GM10266 (cell line): ENCODE data around the gene HS3ST4.
"Not testable (repeated sequence)": the region's sequence is repeated elsewhere in the genome, so short reads cannot be mapped to it uniquely, and the experiment has no call there.

Experiments used
- DNase-seq: peaks from one replicate; pipeline ENCODE4 v3.0.0; 2012; ENCODE audit errors: extremely low spot score
- TF ChIP-seq, protein P1 (sequence below): IDR thresholded peaks from 2 replicates; pipeline ENCODE4 v1.5.1; 2012; ENCODE audit warnings: mild to moderate bottlenecking, low read depth; ENCODE audit not compliant: control insufficient read depth, insufficient read depth; ENCODE audit errors: missing control alignments

The HS3ST4 gene

DNA sequence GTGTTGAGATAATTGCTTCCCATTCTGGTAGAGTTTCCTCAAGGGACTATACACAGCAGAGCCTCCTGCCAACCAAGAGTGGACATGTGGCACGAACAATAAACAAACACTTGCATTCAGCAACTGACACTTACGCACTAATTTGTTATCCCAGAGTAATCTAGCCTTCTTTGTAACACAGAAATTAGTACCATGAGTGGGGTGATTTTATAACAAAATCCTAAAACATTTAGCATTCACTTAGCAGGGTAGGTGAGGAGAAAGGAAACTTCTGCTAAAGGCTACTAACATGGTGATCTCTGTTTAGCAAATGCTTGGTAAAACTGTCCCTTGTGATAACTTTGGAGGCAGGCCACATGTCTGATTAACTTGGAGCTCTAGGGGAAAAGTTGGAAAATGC, 325.2 kb downstream of the HS3ST4 start:
- no peak for DNase-seq
- TF ChIP-seq, protein P1, sequence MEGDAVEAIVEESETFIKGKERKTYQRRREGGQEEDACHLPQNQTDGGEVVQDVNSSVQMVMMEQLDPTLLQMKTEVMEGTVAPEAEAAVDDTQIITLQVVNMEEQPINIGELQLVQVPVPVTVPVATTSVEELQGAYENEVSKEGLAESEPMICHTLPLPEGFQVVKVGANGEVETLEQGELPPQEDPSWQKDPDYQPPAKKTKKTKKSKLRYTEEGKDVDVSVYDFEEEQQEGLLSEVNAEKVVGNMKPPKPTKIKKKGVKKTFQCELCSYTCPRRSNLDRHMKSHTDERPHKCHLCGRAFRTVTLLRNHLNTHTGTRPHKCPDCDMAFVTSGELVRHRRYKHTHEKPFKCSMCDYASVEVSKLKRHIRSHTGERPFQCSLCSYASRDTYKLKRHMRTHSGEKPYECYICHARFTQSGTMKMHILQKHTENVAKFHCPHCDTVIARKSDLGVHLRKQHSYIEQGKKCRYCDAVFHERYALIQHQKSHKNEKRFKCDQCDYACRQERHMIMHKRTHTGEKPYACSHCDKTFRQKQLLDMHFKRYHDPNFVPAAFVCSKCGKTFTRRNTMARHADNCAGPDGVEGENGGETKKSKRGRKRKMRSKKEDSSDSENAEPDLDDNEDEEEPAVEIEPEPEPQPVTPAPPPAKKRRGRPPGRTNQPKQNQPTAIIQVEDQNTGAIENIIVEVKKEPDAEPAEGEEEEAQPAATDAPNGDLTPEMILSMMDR, result no peak

DNA sequence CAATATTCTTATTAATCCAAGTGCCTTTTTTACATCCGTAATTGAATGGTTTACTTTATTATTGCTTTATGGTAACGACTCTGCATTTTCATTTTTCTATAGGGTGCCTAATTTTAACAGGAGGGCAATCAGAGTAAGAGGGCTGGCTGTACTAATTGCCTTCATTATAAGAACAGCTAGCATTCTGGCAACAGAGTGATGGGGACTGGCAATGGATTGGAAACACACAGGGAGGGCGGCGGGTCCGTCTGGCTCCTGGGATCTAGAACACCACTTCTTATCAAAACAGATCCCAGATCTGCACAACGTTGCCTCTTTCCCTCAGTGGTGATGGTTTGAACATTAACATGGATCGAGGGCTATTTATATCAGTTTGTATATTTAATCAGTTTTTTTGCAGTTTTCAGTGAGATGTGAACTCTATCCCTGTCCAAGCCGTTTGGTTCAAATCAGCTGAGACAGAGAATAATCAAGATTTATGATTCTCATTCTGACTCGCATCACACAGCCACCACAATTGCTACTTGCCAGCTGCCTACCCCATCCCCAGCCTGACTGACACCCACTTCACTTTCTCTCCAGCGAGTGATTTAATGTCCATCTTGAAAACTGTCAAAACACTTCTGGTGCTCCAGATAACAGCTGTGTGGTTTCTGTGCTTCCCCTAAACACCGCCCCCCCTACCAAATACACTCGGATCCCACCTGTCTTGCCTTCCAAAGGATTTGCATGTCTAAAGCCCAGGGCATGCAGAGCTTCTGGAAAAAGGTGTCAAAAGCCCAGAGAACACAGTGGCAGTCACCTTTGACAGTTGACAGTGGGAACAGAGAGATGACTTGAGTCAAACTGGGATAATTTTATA, 327.9 kb downstream of the HS3ST4 start:
- DNase-seq, result no peak
- TF ChIP-seq, protein P1, result no peak

DNA sequence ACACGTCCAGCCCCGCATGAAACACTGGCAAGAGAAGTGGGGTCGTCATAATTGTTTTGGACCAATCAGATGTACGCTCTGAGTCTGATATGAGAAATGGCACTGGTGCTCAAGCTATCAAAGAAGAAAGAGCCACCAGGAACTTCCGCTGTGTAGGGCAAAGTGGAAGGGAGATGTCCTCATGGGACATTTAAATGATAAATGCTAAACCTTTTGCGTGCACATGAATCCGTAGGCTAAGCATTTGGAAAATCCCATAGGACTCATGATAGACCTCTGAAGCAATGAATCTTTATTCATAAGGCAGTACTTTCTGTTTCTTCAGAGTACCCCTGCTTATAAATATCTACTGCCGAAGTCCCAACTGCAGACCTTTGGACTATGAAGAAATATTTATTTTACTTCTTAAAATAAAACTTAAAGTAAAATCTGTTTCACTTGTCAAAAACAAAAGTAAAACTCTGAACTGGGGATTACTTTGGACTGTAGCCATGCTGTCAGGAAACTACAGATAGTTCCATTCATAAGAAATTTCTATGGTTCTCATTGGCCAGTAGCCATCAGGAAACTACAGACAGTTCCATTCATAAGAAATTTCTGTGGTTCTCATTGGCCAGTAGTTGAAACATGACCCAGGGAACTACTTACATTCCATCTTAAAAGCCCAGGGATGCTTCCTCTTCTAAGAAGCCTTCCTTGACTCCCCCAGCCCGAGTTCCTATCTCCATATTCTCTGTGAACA, 335.1 kb downstream of the HS3ST4 start:
- no peak for DNase-seq
- TF ChIP-seq, protein P1, result no peak

DNA sequence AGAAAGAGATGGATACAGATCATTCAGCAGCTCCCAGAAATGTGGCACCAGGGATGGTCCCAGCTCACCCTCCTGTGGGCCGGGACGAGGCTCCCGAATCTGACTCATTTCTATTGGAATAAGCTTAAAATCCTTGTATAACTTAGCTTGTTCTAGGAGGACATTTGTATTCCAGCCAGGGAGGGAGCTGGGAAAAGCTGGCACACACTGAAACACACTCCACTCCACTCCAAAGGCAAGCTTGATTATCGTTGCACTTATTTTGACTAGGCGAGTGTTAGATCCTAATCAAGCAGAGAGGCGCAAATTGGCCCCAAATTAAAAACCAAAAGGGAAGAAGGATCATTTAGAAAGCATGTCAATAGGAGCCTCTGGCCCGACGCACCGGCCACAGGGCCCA, 339.5 kb downstream of the HS3ST4 start:
- TF ChIP-seq, protein P1, result no peak
- DNase-seq, result no peak

DNA sequence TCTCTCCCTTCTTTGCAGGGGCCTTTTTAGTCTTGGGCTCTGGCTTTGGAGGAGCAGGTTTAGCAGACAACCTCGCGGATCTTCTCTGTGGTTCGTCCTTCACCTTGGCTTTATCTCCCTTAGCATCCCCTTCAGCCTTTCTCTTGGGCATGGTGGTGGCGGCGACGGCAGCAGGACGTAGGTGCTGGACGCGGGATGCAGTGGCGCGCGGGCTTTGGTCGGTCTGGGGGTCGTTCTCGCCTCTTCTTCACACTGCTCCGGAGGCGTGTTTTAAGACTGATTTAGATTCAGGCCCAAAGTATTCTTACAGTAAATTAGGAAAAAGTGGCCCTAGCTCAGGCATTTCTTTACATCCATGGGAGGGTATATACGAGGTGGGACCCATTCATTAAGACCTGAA, 340.9 kb downstream of the HS3ST4 start:
- DNase-seq, result not testable (repeated sequence)

DNA sequence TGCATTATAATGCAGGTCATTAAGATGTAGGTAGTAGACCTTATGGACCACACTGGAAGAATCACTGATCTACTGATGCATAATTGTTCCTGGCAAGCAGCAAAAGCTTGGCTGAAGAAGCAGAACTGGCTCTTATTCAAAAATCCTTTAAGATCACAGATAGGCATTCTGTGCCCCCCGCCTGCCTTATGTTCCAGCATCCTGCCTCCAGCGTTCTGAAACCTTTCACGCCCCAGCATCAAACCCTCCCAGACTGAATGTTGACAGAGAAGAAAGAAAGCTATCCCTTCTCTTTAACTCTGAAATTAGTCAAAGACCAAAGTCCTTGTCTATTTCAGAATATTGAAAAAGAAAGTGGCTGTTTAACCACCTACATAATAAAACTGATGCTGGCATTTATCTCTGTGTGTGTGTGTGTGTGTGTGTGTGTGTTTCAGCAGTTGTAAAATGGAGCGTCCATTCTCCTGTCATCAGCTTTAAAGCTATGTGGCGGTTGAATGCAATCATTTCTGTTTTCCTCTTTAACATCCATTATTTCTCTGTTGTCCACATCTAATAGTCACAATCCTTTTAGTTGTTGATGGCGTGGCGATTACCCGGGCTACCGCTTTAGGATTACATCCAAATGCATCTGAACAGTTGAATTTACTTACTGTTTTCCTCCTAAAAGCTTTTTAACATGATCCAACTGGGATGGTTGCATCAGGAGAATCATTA, 350.4 kb downstream of the HS3ST4 start:
- DNase-seq, result no peak
- TF ChIP-seq, protein P1, result no peak

DNA sequence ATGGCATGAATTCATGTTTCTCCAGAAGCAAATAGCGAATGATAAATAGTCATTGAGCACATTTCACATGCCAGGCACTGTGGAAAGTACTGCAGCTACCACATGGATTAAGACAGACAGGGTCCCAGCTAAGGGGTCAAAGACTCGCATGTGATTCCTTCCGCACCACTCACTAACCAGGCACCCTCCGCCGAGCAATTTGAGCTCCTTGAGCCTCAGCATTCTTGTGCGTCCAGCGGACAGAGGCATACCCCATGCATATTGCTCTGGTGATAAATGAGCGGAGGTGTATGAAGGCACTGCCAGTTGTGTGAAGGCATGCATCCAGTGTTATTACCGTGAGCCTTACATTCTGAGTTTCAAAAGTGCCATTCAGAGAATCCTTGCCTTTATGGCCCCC, 358.7 kb downstream of the HS3ST4 start:
- TF ChIP-seq, protein P1, result no peak
- DNase-seq, result no peak
